Retina (tissue), 1 donor: ENCODE results near the gene CST1.
"Not testable (repeated sequence)": the region's sequence is repeated elsewhere in the genome, so short reads cannot be mapped to it uniquely, and the experiment has no call there.

ENCODE experiments used
- DNase-seq: peaks from one replicate; pipeline ENCODE4 v3.0.0-alpha.2; 2016

Gene CST1, protein sequence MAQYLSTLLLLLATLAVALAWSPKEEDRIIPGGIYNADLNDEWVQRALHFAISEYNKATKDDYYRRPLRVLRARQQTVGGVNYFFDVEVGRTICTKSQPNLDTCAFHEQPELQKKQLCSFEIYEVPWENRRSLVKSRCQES

DNA sequence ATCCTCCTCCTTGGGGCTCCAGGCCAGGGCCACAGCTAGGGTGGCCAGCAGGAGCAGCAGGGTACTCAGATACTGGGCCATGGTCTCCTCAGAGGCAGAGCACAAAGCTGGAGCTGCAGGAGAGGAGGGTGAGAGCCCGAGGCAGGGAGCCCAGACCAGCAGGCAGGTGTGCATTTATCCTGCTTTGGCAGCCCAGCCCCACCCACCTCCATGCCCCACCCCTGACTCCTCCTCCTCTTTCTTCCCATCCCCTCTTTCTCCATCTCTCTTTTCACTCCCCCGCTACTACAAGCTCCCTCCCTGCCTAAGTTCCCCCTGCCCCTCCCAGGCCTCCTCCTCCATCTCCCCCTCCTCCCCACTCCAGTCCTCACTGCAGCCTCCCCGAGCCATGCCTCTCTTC, at the start of gene CST1:
CST1 (minus strand) TSS at position 150 of the 400 bp plus-strand sequence; CDS start at position 81, 69 bp downstream.
- not testable (repeated sequence) for DNase-seq

DNA sequence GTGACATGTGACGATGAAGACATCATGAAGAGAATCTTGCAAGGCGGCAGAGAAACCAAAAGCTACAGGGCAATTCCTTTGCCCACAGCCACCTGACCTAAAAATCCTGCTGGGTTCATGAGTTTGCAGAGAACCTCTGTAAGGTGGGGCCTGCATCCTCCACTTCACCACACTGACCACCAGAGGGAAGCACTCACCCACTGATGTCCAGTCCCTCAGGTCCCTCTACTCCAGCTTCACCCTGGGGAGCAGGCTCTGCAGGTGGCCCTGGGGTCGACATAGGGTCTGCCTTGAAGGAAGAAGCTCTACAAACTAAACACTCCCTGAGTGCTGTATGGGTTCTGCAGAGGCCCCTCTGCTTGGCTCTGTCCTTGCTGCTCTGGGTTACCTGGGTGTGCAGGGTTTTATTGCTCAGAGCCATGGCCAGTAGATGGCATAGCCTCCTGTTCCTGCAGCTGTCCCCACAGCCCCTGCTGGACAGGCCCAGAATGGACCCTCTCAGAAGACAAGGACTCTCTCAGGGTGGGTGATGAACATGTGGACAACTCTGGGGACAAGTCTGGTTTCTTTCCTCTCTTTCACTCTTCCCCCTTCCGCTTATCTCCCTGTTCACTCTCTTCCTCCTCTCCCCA, 48.6 kb upstream of the CST1 start:
- DNase-seq: not testable (repeated sequence)

DNA sequence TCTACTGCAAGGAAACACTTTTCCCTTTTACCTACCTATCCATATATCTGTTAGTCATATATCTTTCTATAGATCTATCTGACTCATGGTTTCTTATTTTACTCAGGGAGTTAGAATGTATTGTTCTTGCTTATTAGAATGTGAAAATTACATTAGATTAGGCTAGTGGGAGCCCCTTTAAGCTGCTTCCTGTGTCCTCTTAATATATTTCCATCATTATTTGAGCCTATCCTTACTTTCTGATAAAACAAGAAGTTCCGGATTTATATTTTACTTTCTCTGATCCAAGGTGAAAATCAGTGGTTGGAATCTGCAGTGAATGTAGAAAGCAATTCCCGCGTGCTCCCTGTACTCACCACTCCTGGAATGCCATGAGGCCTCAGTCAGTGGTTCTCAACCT, 44.8 kb upstream of the CST1 start:
- DNase-seq: no peak

DNA sequence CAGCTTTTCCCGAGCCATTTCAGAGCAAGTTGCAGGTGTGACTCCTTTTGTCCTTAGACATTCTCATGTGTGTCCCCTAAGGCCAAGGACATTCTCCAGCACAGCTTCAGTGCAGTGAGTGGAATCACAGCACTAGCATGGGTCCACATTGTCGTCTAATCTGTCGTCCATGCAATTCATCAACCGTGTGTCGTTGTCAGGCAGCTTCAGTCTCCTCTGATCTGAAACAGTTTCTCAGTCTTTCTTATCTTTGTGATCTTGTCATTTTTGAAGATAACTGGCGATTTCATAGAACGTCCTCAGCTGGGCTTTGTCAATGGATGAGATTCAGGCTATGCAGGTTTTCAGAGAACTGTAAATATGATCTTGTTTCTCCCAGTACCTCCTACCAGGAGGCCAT, 44.1 kb upstream of the CST1 start:
- no peak for DNase-seq

DNA sequence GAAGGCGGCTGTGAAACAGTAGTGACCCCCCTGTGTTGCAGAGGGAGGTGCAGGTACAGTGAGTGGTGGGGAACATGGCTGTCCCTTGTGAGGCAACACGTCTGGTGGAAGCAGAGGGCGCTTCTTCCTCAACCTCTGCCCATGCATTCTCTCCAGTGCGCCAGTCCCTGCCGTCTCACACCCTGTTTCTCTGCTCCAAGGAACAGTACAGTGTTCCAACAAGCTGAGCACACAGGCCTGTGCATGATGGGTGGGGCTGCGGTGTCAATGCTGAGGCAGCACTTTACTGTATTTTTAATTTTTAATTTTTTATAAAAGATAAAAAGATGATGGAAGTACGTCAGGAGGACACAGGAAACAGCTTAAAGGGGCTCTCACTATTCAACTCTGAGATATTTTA, 43.3 kb upstream of the CST1 start:
- no peak for DNase-seq

DNA sequence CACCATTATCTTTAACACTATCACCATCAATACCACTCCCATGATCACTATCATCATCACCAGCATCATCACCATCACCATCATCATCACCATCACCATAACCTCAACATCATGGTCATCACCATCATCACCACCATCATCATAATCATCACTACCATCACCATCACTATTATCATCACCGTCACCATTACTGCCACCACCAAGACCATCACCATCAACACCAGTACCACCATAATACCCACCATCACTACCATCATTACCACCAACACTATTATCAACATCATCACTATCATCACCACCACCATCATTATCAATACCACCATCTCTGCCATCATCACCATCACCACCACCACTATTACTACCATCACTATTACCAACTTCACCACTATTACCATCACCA, 32.7 kb upstream of the CST1 start:
- DNase-seq: no peak

DNA sequence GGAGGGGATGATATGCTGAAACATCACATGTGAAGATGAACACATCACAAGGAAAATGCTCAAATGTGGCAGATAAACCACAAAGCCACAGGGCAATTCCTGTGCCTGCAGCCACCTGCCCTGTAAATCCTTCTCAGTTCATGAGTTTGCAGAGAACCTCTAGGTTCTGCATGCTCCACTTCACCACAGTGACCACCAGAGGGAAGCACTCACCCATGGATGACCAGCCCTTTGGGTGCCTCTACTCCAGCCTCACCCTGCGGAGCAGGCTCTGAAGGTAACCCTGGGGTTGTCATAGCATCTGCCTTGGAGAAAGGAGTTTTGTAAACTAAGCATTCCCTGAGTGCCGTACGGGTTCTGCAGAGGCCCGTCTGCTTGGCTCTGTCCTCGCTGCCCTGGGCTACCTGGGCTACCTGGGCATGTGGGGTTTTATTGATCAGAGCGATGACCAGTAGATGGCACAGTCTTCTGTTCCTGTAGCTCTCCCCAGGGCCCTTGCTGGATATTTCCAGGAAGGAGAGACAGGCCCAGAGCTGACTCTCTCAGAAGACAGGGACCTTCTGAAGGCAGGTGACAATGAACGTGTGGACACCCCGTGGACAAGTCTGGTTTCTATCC, 31.7 kb upstream of the CST1 start:
- peak; percentile 44 for DNase-seq

DNA sequence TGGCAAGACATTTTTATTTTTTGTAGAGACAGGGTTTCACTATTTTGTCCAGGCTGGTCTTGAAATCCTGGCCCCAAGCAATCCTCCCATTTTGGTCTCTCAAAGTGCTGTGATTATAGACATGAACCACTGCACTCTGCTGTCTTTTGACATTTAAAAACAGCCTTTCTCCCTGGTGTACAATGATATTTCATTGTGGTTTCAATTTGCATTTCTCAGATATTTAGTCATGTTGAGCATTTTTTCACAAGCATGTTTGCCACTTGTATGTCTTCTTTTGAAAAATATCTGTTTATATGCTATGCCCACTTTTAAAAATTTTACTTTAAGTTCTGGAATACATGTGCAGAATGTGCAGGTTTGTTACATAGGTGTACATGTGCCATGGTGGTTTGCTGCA, 27.9 kb upstream of the CST1 start:
- DNase-seq: not testable (repeated sequence)

DNA sequence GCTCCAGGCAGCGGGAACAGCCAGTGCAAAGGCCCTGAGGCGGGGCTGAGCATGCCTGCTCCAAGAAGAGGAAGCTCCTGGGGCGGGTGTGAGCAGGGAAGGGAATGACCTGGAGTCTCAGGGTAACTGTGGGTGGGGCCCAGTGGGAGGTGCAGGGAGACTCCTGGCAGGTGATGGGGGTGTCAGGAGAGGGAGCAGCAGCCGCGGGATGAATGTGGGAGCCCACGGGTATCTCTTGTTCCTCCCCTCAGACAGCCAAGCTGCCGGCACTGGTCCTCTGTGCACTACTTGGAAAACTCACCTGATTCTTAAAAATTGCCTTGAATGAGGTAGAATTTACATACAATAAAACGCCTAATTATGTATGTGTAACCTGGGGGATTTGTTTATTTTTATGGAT, 26.6 kb upstream of the CST1 start:
- not testable (repeated sequence) for DNase-seq

DNA sequence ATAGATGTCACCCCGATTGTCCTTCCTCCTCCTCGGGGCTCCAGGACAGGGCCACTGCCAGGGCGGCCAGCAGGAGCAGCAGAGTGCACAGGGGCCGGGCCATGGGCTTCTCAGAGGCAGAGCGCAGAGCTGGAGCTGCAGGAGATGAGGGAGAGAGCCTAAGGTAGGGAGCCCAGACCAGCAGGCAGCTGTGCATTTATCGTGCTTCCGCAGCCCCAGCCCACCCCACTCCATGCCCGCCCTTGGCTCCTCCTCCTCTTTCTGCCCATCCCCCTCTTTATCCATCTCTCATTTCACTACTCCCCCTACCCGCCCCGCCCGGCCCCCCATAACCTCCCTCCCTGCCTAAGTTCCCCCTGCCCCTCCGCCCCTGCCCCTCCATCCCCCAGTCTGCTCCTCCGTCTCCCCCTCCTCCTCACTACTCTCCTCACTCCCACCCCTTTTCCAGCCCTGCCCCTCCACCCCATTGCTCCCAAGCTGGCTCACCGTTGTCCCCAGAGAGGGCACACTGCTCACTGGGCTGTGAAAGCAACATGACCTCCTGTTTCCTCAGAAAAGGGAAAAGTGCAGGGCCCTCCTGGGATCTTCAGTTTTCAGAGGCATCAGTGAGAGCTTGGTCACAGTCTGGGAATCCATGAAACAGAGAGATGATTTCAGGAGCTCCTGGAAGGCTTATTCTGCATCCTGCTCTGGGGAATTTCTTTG, 25.5 kb upstream of the CST1 start:
- peak; percentile 61 for DNase-seq

DNA sequence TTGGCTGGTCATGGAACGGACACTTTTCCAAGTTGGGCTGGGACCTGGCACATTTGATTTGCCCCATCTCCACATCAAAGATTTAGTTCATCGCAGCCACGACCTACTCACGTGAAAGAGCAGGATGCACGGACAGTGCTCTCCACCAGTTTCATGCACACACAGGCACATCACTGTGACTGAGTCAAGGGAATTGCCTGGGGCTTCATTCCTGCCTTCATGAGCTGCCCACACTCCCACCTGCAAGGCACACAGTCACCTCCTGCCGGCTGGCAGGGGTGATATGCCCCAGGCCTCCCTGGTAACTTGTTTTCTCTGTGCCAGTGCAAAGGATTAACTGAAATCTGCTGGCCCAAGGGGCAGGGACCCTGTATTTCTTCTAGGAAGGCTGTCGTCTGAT, 23.3 kb upstream of the CST1 start:
- DNase-seq: no peak

DNA sequence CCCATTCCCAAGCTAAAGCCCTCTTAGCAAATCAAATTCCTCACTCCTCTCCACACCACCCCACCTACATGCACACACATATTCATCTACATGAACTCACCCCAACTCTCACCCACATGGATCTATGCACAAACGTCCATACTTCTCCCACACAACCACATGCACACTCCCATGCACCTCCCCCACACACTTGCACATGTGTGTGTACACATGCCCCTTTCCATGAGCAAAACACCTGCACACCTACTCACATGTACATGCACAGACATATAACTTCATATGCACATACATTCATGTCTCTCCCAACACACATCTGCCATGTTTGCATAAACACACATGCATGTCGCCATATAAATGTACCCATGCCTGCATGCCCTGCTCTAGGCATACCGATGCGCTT, 22.8 kb upstream of the CST1 start:
- DNase-seq: no peak

DNA sequence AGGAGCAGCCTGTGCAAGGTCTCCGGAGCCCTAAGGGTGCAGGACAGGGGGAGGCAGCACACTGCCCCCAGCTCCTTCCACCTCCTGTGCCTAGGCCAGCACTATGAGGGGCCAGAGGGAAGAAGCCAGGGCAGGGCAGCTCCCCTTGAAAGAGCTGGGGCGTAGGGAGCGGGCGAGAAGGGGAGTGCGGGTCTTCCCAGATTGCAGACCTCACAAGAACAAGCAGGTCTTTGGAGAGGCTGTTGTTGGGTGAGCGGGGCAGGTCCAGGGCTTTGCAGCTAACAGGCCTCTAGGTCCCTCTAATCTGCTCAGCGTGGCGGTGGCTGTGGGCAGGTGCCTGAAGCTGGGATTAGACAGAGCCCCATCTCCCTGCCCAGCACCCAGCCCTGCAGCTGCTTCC, 22.4 kb upstream of the CST1 start:
- DNase-seq: no peak

DNA sequence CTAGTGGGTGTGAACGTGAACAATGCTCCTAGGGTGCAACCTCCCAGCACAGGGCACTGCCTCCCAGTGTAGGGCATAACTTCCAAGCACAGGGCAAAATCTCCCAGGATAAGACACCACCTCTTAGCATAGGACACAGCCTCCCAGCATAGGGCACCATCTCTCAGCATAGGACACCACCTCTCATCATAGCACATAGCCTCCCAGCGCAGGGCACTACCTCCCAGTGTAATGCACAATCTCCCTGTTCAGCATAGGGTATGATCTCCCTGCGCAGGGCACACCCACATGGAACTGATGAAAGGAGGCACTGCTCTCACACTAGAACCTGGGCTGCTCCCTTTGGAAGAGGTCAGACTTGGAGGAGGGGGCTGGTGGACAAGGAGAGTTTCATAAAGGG, 21.3 kb upstream of the CST1 start:
- no peak for DNase-seq

DNA sequence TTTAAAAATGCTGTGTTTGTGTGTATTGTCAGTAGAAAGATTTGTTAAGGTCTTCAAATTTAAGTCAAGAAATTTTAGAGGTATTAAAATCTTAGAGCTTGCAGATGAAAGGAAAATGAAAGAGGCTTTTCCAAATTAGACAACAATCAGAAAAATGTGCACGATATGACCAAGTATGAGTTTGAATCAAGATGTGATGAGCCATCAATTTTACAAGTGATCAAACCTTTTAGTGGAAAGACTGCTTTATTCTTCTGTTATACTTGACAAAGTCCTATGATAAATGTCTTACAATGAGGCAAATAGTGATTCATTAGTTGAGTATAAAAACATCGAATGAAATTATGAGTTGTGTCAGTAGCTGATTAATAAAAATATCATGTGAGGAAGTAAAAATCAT, 19.6 kb upstream of the CST1 start:
- DNase-seq: no peak

DNA sequence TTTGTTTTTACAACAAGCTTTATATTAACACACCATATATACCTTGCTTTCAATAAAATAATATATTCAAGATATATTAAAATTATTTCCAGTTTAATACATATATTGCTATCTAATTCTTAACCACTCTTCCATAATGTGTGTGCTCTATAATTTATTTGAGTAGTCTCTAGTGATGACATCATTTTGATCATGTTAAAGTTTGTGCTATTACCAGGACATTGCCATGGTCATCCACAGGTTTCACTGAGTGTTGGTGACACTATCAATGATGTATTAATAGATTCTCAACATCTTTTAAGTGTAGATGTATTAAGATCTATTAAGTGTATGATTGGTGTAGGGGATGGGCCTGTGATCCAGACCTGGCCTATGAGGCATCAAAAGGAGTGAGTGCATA, 17.8 kb upstream of the CST1 start:
- DNase-seq: not testable (repeated sequence)

DNA sequence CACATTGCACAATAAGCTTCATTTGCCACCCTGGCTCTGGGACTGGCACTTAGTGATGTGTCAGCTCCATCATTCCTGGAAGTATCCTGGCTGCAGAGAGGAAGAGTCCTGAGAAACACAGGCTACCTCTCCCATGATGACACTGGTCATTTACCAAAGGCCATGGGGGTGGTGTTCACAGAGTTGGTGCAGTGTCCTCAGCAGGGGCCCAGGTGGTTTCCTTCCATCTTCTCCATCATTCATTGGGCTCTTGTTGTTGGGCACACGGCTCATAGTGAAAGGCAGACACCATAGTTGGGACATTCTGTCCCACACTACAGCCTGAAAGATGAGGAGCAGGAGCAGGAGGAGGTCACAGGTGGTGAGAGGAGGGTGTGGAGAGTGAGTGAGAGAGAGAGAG, 15.8 kb upstream of the CST1 start:
- DNase-seq: no peak

DNA sequence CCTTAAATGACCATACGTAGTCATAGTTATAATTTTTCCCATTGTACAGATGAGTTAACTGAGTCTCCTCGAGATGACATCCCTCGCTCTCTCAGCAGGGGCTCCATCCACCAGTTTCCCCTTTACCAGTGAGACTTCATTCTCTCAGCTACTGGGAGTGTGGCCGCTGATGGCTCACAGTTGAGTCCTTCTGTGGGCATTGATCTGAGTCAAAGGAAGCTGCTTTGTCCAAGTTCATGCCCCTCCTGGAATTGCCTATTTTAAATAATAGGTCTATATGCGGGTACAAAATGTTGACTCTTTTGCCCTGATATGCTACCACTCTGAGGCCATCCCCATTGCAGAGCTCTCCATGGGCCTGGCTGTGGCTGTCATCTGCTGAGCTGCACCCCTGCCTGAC, 14.8 kb upstream of the CST1 start:
- DNase-seq: no peak

DNA sequence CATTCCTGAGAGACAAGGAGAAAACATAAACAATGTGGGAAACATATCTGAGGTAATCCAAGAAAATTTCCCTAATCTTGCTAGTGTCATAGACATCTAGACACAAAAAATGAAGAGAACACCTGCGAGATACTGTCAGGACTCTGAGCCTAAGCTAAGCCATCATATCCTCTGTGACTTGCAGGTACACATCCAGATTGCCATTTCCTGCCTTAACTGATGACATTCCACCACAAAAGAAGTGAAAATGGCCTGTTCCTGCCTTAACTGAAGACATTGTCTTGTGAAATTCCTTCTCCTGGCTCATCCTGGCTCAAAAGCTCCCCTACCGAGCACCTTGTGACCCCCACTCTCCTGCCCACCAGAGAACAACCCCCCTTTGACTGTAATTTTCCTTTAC, 13.9 kb upstream of the CST1 start:
- DNase-seq: not testable (repeated sequence)

DNA sequence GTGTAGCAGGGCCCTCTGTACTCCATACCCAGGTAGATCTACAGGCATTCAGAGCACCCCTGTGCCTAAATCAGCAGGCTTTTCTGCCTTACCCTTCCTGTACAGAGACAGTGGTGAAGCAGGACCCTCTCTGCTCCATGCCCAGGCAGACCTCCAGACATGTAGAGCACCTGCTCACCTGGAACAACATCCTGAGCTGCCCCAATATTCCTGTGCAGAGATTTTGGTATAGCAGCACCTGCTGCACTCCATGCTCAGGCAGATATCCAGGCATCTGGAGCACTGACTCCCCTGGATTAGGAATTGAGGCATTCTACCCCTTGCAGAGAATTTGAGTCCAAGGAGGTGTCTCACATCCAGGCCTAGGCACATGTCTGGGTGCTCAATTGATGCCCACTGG, 12.6 kb upstream of the CST1 start:
- DNase-seq: no peak

DNA sequence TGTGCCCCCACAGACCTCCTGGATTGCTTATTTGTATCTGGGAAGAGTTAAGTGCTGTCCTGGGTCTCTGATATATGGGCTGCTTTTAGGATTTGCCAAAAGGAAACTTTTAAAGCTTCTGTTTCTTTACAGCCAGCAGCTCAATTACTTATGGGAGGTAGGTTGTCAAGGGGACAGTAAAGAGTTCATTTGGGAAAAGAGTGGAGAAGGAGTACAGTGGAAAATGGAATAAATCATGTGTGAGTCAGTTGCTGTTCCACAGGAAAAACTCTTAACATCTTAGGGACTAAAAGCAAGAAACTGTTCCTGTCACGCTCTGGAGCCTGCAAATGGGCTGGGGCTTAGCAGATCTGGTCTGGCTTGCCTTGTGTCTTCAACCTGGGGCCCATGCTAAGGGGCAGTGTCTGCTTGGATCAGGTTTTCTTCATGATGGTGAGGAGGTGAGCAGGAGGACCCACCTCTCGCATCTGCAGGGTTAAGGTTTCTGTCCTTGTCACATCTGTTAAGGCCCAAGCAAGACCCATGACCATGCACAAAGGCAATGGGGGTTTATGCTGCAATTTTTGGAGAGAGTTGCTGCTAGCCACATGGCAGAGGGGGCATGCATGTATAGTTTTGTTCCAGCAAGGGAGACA, 8.7 kb upstream of the CST1 start:
- DNase-seq: no peak

DNA sequence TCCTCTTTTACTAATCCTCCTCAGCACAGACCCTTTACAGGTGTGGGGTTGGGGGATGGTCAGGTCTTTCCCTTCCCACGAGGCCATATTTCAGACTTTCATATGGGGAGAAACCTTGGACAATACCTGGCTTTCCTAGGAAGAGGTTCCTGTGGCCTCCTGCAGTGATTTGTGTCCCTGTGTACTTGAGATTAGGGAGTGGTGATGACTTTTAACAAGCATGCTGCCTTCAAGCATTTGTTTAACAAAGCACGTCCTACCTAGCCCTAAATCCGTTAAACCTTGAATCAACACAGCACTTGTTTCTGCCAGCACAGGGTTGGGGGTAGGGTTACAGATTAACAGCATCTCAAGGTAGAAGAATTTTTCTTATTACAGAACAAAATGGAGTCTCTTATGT, 6.1 kb upstream of the CST1 start:
- DNase-seq: not testable (repeated sequence)

DNA sequence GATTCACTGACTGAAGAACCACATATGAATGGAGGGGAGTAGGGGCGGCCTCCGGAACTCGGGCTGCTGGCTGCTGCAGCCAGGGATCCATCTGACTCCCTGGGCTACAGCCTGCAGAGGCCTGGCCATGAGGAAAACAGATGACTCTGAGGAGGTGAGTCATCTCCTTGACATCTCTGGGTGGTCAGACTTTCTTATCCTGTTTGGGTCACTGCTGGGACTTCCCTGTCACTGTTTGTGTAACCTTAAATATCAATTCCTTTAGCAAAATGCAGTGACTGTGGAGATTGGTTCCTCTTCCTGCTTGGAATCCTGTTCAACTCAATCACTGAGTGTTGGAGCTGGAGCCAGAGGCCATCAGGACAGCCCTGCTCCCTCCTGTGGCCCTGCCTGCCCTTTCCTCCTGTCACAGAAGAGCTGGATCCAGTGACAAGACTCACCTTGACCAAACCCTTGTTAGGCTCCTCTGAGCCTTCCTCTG, 4.4 kb upstream of the CST1 start:
- DNase-seq: not testable (repeated sequence)
